Measurements from ENCODE around the gene NUDT21. TPM values are rescaled to one million over a fixed set of nuclear protein-coding genes. Genes with fewer than 3 reads are reported as not detected.
"Not testable (repeated sequence)": the region's sequence is repeated elsewhere in the genome, so short reads cannot be mapped to it uniquely, and the experiment has no call there.

The NUDT21 gene
- 280 TPM for total RNA-seq

- DNase-seq (ENCODE audit: low spot score in 2 of 2), result peak; percentile 86 to 99
- peak; percentile 91 for FAIRE-seq
These were observed at the start of gene NUDT21, which contains the start of gene OGFOD1 for GRCh38 chr16:56450986-56451752. Gene NUDT21, minus strand, starts transcription at chr16:56451332. Its CDS starts 130 bp downstream, at chr16:56451202. Gene OGFOD1, plus strand, starts transcription at chr16:56451554. Its CDS starts 59 bp downstream, at chr16:56451613.

GRCh38 chr16:56493815-56494214 lies 42.7 kb upstream of the NUDT21 start:
- no peak for FAIRE-seq
- DNase-seq (ENCODE audit: low spot score in 2 of 2), result no peak

GRCh38 chr16:56493126-56493525 lies 42.0 kb upstream of the NUDT21 start:
- no peak for DNase-seq (ENCODE audit: low spot score in 2 of 2)
- FAIRE-seq, result no peak

GRCh38 chr16:56491657-56492261 lies 40.6 kb upstream of the NUDT21 start:
- DNase-seq (ENCODE audit: low spot score in 2 of 2), result no peak
- FAIRE-seq, result peak; percentile 93

GRCh38 chr16:56488868-56489267 lies 37.7 kb upstream of the NUDT21 start:
- FAIRE-seq; DNase-seq (ENCODE audit: low spot score in 2 of 2): not testable (repeated sequence)

- DNase-seq (ENCODE audit: low spot score in 2 of 2) (no peak), FAIRE-seq (no peak)
These were observed 36.9 kb upstream of the NUDT21 start for GRCh38 chr16:56488035-56488434.

- DNase-seq (ENCODE audit: low spot score in 2 of 2), result no peak
- FAIRE-seq, result no peak
These were observed 32.3 kb upstream of the NUDT21 start for GRCh38 chr16:56483394-56483793.

GRCh38 chr16:56482683-56483236 lies 31.6 kb upstream of the NUDT21 start:
- FAIRE-seq (no peak), DNase-seq (ENCODE audit: low spot score in 2 of 2) (no peak)

GRCh38 chr16:56481468-56482122 lies 30.5 kb upstream of the NUDT21 start:
- DNase-seq (ENCODE audit: low spot score in 2 of 2) (no peak), FAIRE-seq (no peak)

- FAIRE-seq, result no peak
- DNase-seq (ENCODE audit: low spot score in 2 of 2), result no peak
These were observed 29.8 kb upstream of the NUDT21 start for GRCh38 chr16:56480776-56481467.

- FAIRE-seq, result no peak
These were observed 28.3 kb upstream of the NUDT21 start for GRCh38 chr16:56479469-56479868.

GRCh38 chr16:56478281-56479049 lies 27.3 kb upstream of the NUDT21 start:
- no peak for FAIRE-seq
- no peak for DNase-seq (ENCODE audit: low spot score in 2 of 2)

More at GRCh38 chr16:56479469-56479868, 28.3 kb upstream of the NUDT21 start:
- no peak for DNase-seq (ENCODE audit: low spot score in 2 of 2)

GRCh38 chr16:56477096-56477878 lies 26.2 kb upstream of the NUDT21 start:
- DNase-seq (ENCODE audit: low spot score in 2 of 2), result no peak
- no peak for FAIRE-seq

- DNase-seq (ENCODE audit: low spot score in 2 of 2) (no peak), FAIRE-seq (no peak)
These were observed 24.1 kb upstream of the NUDT21 start for GRCh38 chr16:56475201-56475600.

- DNase-seq (ENCODE audit: low spot score in 2 of 2) (no peak), FAIRE-seq (no peak)
These were observed 19.5 kb upstream of the NUDT21 start for GRCh38 chr16:56470666-56471065.

- FAIRE-seq, result no peak
- no peak for DNase-seq (ENCODE audit: low spot score in 2 of 2)
These were observed 19.1 kb upstream of the NUDT21 start for GRCh38 chr16:56470232-56470631.

- no peak for DNase-seq (ENCODE audit: low spot score in 2 of 2)
- no peak for FAIRE-seq
These were observed 18.6 kb upstream of the NUDT21 start for GRCh38 chr16:56469748-56470147.

- FAIRE-seq, result no peak
- DNase-seq (ENCODE audit: low spot score in 2 of 2), result no peak
These were observed 17.7 kb upstream of the NUDT21 start for GRCh38 chr16:56468800-56469199.

- no peak for DNase-seq (ENCODE audit: low spot score in 2 of 2)
- no peak for FAIRE-seq
These were observed 15.2 kb upstream of the NUDT21 start for GRCh38 chr16:56466344-56466743.

Data from frontal cortex (tissue), 4 donors.